GM18526 (cell line): ENCODE measurements around the gene MIB1.
A peak's percentile ranks its signal among the peaks of the same experiment; 100 is the strongest.

ENCODE experiments used
- POLR2A ChIP-seq: IDR thresholded peaks from 3 replicates; pipeline ENCODE4 v1.6.1; 2011; ENCODE audit not compliant: insufficient read length; ENCODE audit errors: extremely low read depth

MIB1 gene

DNA sequence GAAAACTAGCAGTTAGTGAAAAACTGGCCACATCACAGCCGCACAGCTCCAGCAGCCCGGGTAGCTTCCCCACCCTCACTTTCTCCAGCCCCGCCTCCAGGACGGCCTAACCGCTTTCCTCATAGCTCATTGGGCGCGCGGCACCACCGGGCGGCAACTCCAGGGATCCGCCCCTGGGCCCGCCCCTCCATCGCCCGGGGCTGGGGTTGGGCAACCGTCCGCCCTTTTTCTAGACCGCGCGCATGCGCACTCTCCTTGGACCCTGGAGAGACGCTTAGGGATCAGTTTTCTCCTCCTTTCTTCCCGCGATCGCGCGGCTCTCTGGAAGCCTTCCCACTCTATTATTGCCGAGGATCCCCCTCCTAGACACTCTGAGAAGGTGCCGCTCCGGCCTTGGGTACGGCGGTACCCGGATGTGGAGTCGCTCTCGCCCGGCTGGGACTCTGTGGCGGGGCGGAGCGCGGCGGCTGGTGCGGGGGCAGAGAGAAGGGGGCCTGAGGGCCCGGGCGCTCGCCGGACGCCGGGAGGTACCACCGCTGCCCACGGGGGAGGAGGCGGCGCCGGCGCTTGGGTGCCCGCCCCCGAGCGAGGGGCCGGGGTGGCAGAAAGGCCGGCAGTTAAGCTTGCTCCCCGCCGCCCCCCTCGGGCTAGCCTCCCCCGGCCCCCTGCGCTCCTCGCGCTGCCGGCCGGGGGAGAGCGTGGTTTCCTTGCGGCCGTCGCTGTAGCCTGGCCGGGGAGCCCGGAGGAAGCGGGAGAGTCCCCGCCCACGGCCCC lies at the start of gene MIB1:
TSS of gene MIB1 (plus strand) at position 255 of the 774 bp plus-strand sequence. CDS start 792 bp downstream, outside the sequence.
- peak; percentile 65 for TF ChIP-seq POLR2A

DNA sequence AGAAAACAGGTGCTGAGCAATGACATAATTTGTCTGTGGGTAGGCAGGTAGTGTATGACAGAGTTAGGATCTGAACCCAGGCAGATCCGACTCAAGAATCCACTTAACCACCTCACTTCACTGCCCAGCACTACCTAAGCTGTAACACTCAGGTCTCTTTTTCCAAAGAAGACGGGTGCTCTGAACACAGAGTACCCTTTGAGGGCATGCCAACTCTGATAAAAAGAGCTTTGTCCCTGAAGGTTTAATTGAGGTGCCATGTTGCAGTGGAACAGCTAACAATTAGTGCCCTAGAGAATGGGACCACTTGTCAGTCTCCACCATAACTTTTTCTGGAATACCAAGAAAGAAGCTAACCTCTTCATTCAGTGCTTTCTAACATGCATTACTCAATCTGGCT lies 47.3 kb upstream of the MIB1 start:
- TF ChIP-seq POLR2A = no peak

GRCh38 chr18:21700528-21701075 lies 40.0 kb upstream of the MIB1 start:
- TF ChIP-seq POLR2A = no peak

DNA sequence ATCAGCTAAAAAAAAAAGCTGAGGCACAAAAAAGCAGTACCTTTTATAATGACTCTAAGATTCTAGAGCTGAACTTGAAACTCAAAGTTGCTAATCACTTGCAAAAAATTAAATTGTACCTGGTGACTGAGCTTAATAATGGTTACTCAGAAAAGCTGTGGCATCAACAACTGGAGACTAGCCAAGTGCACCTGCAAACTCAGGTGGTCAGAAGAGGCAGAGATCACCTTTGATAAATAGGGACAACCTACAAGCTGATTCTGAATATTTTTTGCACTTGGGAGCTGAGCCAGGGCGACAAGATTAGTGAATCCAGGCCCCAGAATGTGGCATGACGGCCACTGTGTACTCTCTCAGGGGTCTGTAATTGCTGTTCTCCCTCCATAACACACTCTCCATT lies 39.0 kb upstream of the MIB1 start:
- TF ChIP-seq POLR2A = no peak

DNA sequence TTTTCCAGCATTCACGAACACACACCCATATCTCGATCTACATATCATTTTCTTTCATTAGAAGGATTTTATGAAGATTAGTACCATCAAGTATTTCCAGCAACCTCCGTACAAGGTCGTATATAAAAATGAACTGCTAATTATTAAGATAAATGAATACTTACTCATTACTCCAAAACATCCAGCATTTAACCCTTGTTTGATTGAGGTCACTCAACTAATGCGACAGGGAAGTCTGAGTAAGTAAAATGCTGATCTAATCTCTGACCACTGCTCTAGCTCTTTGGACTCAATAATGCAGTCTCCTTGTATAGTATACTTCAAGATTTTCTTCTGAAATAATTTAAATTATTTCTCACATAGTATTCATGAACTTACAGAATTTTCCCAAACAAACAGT lies 38.0 kb upstream of the MIB1 start:
- no peak for TF ChIP-seq POLR2A

DNA sequence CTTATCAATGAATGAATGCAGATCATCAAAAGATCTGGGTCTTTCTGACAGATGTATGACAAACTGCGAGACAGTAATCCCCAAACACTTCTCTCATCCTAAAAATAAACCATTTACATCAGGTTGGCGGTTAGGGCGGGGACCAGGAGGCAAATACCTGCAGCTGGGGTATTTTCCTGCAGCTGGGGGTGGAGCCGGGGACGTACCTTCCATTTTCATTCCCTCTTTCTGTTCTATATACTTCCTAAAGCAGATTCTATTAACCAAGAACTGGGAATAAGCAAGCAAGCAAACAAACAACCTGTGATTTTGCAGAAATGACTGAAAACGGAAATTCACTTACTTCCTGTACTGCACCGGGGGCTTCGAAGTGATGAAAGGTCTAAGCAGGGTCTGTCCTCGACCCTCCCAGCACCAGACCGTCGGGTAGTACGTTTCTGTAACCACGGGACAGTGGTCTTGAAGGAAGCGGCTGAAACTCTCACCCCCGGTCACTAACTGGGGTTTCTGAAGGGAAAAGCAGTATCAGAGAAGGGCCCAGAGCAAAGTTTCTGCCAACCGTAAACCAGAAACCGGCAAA lies 37.3 kb upstream of the MIB1 start:
- TF ChIP-seq POLR2A = no peak

DNA sequence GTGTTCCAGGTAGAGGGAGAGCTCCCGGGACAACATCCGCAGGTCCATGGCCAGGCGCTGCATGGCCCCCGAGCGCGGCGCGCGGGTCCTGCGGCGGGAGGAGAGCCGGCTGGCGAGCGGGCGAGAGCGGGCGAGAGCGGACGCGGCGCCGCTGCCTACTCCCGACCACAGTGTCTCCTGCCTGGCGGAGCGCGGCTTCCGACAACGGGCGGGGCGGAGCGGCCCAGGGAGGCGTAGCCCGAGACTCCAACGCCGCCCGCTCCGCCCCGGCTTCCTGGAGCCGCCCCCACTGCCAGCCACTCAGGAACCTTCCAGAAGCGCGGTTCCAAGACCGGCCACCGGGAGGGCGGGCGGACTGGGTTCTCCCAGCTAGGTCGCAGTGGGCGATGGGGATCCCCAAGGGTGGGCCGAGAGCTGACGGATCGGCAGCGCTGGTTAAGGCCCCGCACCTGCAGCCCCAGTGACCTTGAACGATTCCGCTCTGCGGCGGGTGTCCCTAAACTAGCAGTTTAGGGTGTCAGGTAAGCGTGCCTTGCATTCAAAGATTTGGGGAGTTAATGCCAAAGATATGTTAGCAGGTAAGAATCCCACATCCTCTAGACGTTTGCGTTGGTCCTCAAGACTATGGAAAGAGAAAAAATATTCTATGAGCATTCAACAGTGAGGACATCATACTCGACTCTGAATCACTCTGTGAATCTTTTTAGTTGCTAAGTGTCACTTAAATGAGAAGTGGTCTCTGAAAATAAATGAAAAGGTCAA lies 35.8 kb upstream of the MIB1 start, which contains the start of gene ABHD3:
TSS of gene ABHD3 (minus strand) at position 172 of the 762 bp plus-strand sequence. CDS start at position 63, 109 bp downstream.
- peak; percentile 95 for TF ChIP-seq POLR2A

GRCh38 chr18:21706386-21706865 lies 34.2 kb upstream of the MIB1 start:
- no peak for TF ChIP-seq POLR2A

- no peak for TF ChIP-seq POLR2A
These were observed 26.1 kb upstream of the MIB1 start for GRCh38 chr18:21714474-21714873.

- TF ChIP-seq POLR2A = no peak
These were observed 17.9 kb upstream of the MIB1 start for GRCh38 chr18:21722687-21723086.

DNA sequence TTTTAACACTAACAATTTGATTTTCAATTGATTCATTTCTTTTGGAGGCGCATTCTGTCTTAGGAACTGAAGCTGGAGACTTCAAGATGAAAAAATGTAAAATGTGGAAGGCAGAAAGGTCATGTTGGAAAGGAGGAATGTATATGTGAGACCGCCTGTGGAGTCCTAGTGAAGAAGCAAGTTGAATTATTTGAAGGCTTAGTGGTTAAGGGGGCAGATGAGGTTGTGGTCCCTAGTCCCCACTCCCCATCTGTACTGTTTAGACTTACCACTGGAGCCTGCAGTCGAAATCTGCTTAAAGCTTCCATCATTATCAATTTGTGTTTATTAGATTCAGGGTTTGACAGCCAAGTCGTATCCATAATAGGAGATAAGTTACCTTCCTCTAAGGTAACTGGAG lies 15.4 kb upstream of the MIB1 start:
- TF ChIP-seq POLR2A = no peak

GRCh38 chr18:21727702-21728101 lies 12.9 kb upstream of the MIB1 start:
- no peak for TF ChIP-seq POLR2A

- no peak for TF ChIP-seq POLR2A
These were observed 7.6 kb upstream of the MIB1 start for GRCh38 chr18:21733011-21733410.

- TF ChIP-seq POLR2A = no peak
These were observed 5.1 kb upstream of the MIB1 start for GRCh38 chr18:21735452-21736015.
